T-helper 1 cell treated with Interleukin-12 subunit alpha and Interleukin-12 subunit beta and Interleukin-4 antibody, amounts not matched to agents 30 μg/mL and 1 μg/mL, for 36 hours (primary cell): Measurements from ENCODE around the gene SERINC3.

Experiments used
- H3K27ac Mint-ChIP-seq: one replicate; pipeline ENCODE4 v1.8.0; 2021; ENCODE audit warnings: mild to moderate bottlenecking, mixed read lengths
- H3K27me3 Mint-ChIP-seq: one replicate; pipeline ENCODE4 v1.8.0; 2021; ENCODE audit warnings: low read depth, mixed read lengths
- H3K36me3 Mint-ChIP-seq: one replicate; pipeline ENCODE4 v1.8.0; 2021; ENCODE audit warnings: low read depth, mixed read lengths
- H3K4me1 Mint-ChIP-seq: one replicate; pipeline ENCODE4 v1.8.0; 2021; ENCODE audit warnings: low read depth, mixed read lengths
- H3K4me3 Mint-ChIP-seq: one replicate; pipeline ENCODE4 v1.8.0; 2021; ENCODE audit warnings: mild to moderate bottlenecking, moderate library complexity, mixed read lengths
- H3K9me3 Mint-ChIP-seq: one replicate; pipeline ENCODE4 v1.8.0; 2021; ENCODE audit warnings: mixed read lengths

Gene SERINC3

GRCh38 chr20:44544263-44544662 is 22.4 kb upstream of the SERINC3 start:
- Mint-ChIP-seq H3K27me3 (peaks cover 9% of the 10 kb centered on the region), H3K4me1 (no peaks in the 10 kb centered on the region), H3K4me3 (no peak overlapping the region), H3K9me3 (no peaks in the 10 kb centered on the region), H3K36me3 (no peaks in the 10 kb centered on the region), H3K27ac (no peak overlapping the region)

DNA sequence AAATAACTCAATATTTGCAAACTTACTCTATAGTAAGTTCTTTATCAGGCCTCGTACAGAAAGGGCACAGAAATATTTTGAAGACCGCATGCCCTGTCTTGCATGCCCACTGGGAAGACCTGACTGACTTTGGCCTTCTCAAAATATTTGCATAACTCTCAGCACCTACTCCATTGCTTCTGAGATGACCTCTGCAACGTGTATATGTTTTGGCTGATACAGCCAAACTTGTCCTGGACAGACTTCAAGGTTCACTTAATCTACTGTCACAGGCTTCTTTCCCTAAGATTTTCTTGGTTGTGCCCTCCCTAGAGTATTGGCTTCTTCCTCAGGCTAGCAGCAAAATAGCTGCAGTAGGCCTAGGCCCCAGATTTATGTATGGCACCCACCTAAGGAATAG is 21.5 kb upstream of the SERINC3 start:
- H3K27me3 Mint-ChIP-seq, result peaks cover 9% of the 10 kb centered on the region
- no peaks in the 10 kb centered on the region for H3K9me3 Mint-ChIP-seq
- no peaks in the 10 kb centered on the region for H3K4me1 Mint-ChIP-seq
- H3K36me3 Mint-ChIP-seq, result no peaks in the 10 kb centered on the region
- no peak overlapping the region for H3K27ac Mint-ChIP-seq
- no peak overlapping the region for H3K4me3 Mint-ChIP-seq

DNA sequence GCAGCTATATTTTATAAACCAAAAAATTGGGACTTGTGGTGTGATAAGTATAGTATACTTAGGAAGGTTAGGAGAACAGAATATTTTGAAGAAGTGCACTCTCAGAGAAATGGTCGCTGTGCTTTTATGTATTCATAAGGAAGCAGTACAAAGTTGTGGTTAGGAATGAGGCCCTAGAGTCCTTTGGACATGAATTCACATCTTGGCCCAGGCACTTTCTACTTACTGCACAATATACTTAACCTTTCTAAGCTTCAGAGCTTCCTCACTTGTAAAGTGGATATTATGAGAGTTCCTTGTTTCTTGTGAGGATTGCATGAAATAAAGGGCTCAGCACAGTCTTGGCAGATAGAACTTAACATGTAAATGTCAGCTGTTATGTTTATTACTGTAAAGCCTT is 21.0 kb upstream of the SERINC3 start:
- peaks cover 9% of the 10 kb centered on the region for H3K27me3 Mint-ChIP-seq

DNA sequence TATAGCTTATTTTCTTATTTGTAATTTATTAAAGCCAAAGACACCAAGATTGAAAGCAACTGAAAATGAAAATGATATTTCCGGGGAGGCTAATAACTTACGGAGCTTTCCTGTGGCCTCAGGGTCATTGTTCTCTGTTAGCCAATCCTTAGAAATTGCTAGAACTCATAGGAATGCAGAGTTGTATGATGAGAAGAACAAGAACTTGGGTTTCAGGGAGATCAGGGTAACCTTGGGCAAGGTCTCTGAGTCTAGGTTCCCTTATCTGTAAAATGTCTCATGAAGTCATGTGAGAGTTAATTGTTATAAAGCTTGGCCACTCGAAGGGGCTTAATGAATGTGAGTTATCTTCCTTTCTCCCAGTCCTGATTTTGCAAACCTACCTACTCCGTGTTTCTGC is 20.1 kb upstream of the SERINC3 start:
- Mint-ChIP-seq H3K36me3 (no peaks in the 10 kb centered on the region), H3K4me3 (no peak overlapping the region), H3K4me1 (no peaks in the 10 kb centered on the region), H3K27ac (no peak overlapping the region), H3K9me3 (no peaks in the 10 kb centered on the region), H3K27me3 (peaks cover 3% of the 10 kb centered on the region)

More for the DNA sequence above, 21.0 kb upstream of the SERINC3 start:
- Mint-ChIP-seq H3K36me3 (no peaks in the 10 kb centered on the region), H3K27ac (no peak overlapping the region), H3K4me1 (no peaks in the 10 kb centered on the region), H3K4me3 (no peak overlapping the region), H3K9me3 (no peaks in the 10 kb centered on the region)

- peaks cover 6% of the 10 kb centered on the region for H3K27me3 Mint-ChIP-seq
- no peaks in the 10 kb centered on the region for H3K36me3 Mint-ChIP-seq
- no peaks in the 10 kb centered on the region for H3K4me1 Mint-ChIP-seq
- no peak overlapping the region for H3K27ac Mint-ChIP-seq
- H3K9me3 Mint-ChIP-seq, result no peaks in the 10 kb centered on the region
- no peak overlapping the region for H3K4me3 Mint-ChIP-seq
Measured at GRCh38 chr20:44540834-44541233, 19.0 kb upstream of the SERINC3 start.

- no peaks in the 10 kb centered on the region for H3K9me3 Mint-ChIP-seq
- H3K4me1 Mint-ChIP-seq, result no peaks in the 10 kb centered on the region
- no peak overlapping the region for H3K27ac Mint-ChIP-seq
- H3K4me3 Mint-ChIP-seq, result no peak overlapping the region
- peaks cover 6% of the 10 kb centered on the region for H3K27me3 Mint-ChIP-seq
- no peaks in the 10 kb centered on the region for H3K36me3 Mint-ChIP-seq
Measured at GRCh38 chr20:44537993-44538392, 16.1 kb upstream of the SERINC3 start.

- Mint-ChIP-seq H3K36me3 (no peaks in the 10 kb centered on the region), H3K27ac (no peak overlapping the region), H3K9me3 (no peaks in the 10 kb centered on the region), H3K27me3 (peaks cover 6% of the 10 kb centered on the region), H3K4me1 (peaks cover 2% of the 10 kb centered on the region), H3K4me3 (no peak overlapping the region)
Measured at GRCh38 chr20:44536175-44536574, 14.3 kb upstream of the SERINC3 start.

GRCh38 chr20:44533928-44534327 is 12.1 kb upstream of the SERINC3 start:
- peaks cover 6% of the 10 kb centered on the region for H3K27me3 Mint-ChIP-seq
- H3K4me1 Mint-ChIP-seq, result peaks cover 4% of the 10 kb centered on the region
- no peak overlapping the region for H3K4me3 Mint-ChIP-seq
- no peaks in the 10 kb centered on the region for H3K9me3 Mint-ChIP-seq
- H3K36me3 Mint-ChIP-seq, result no peaks in the 10 kb centered on the region
- no peak overlapping the region for H3K27ac Mint-ChIP-seq

GRCh38 chr20:44532981-44533331 is 11.1 kb upstream of the SERINC3 start:
- Mint-ChIP-seq H3K4me1 (peaks cover 4% of the 10 kb centered on the region), H3K9me3 (no peaks in the 10 kb centered on the region), H3K27me3 (peaks cover 6% of the 10 kb centered on the region), H3K36me3 (no peaks in the 10 kb centered on the region), H3K27ac (no peak overlapping the region), H3K4me3 (no peak overlapping the region)

- Mint-ChIP-seq H3K27ac (no peak overlapping the region), H3K4me1 (peaks cover 4% of the 10 kb centered on the region), H3K27me3 (peaks cover 6% of the 10 kb centered on the region), H3K36me3 (no peaks in the 10 kb centered on the region), H3K9me3 (no peaks in the 10 kb centered on the region), H3K4me3 (no peak overlapping the region)
Measured at GRCh38 chr20:44532259-44532980, 10.6 kb upstream of the SERINC3 start.

DNA sequence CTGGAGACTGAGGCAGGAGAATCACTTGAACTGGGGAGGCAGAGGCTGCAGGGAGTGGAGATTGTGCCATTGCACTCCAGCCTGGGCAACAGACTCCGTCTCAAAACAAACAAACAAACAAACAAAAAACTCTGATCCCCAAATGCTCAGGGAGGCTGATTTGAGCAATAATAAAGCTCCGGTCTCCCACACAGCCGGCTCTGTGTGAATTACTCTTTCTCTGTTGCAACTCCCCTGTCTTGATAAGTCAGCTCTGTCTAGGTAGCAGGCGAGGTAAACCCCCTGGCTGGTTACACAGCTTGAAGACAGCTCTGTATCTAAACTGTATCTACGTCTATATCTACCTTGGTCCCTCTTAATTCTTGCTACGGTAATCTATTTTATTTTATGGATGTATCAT is 6.4 kb upstream of the SERINC3 start:
- Mint-ChIP-seq H3K4me3 (no peak overlapping the region), H3K36me3 (no peaks in the 10 kb centered on the region), H3K27me3 (no peaks in the 10 kb centered on the region), H3K9me3 (no peaks in the 10 kb centered on the region), H3K27ac (no peak overlapping the region), H3K4me1 (peaks cover 6% of the 10 kb centered on the region)

DNA sequence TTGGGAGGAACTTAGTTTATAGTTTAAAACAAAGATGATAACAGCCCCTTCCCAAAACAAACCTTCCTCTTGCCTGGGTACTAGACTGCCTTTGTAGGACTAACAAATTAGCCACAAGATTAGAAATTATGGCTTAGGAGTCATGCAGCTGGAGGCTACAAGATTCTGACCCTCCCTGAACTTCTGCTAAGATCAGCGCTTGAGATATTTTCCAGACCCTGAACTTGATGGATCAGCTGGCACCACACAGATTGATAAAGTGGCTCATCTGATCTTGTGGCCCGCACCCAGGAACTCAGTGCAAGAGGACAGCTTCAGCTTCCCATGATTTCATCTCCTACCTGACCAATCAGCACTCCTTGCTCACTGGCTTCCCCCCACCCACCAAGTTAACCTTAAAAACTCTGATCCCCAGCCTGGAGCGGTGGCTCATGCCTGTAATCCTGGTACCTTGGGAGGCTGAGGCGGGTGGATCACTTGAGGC is 5.9 kb upstream of the SERINC3 start:
- no peak overlapping the region for H3K27ac Mint-ChIP-seq
- H3K9me3 Mint-ChIP-seq, result no peaks in the 10 kb centered on the region
- H3K4me3 Mint-ChIP-seq, result no peak overlapping the region
- no peaks in the 10 kb centered on the region for H3K27me3 Mint-ChIP-seq
- H3K36me3 Mint-ChIP-seq, result no peaks in the 10 kb centered on the region
- peaks cover 7% of the 10 kb centered on the region for H3K4me1 Mint-ChIP-seq

- no peaks in the 10 kb centered on the region for H3K36me3 Mint-ChIP-seq
- H3K4me3 Mint-ChIP-seq, result no peak overlapping the region
- no peak overlapping the region for H3K27ac Mint-ChIP-seq
Measured at GRCh38 chr20:44526129-44526528, 4.3 kb upstream of the SERINC3 start.

GRCh38 chr20:44523746-44524145 is 1.9 kb upstream of the SERINC3 start:
- Mint-ChIP-seq H3K27ac (no peak overlapping the region), H3K9me3 (no peaks in the 10 kb centered on the region), H3K4me3 (no peak overlapping the region), H3K36me3 (peaks cover 5% of the 10 kb centered on the region), H3K4me1 (peaks cover 27% of the 10 kb centered on the region), H3K27me3 (no peaks in the 10 kb centered on the region)

More at GRCh38 chr20:44526129-44526528, 4.3 kb upstream of the SERINC3 start:
- Mint-ChIP-seq H3K27me3 (no peaks in the 10 kb centered on the region), H3K4me1 (peaks cover 13% of the 10 kb centered on the region), H3K9me3 (no peaks in the 10 kb centered on the region)

DNA sequence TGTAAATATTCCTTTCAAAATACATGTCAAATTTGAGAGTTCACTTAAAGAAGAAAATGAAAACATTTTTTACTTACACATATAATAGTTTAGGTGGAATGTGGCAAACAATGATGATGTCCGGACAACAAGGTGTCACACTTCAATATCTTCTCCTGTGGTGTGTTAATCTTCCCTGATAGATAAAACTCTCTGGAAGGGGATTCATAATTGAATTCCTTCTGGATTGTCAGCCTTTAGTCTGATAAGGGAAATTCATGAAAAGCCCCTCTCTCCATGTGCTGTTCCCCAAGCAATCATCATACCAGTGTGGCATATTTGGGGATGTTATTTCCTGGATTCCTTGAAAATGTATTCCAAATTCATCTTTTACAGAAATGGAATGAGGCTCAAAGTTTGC is 971 bp upstream of the SERINC3 start:
- Mint-ChIP-seq H3K36me3 (peaks cover 5% of the 10 kb centered on the region), H3K4me1 (peaks cover 30% of the 10 kb centered on the region), H3K27ac (peak overlapping the region; percentile 47), H3K9me3 (no peaks in the 10 kb centered on the region), H3K27me3 (no peaks in the 10 kb centered on the region), H3K4me3 (peak overlapping the region; percentile 22)
